Keratinocyte (primary cell): ENCODE measurements around the gene DCTD. TPM values are rescaled to one million over a fixed set of nuclear protein-coding genes. Genes with fewer than 3 reads are reported as not detected.

ENCODE experiments used
- DNase-seq: peaks from one replicate; pipeline ENCODE4 v3.0.0-alpha.2; 2011; ENCODE audit warnings: low read depth, missing footprints, low spot score
- FAIRE-seq: peaks from 2 replicates; lab custom pipeline; 2011; peaks lifted over from hg19 to GRCh38; lab: Jason Lieb, UNC
- H2AFZ ChIP-seq: 2 replicates; pipeline ENCODE4 v1.6.0; 2012; ENCODE audit warnings: low read length, control low read depth, inconsistent platforms; ENCODE audit not compliant: control insufficient read depth
- H3K27ac ChIP-seq: 2 replicates; pipeline ENCODE4 v1.5.1; 2011; ENCODE audit warnings: low read length; ENCODE audit not compliant: control insufficient read depth, insufficient read depth
- H3K27me3 ChIP-seq: 3 replicates; pipeline ENCODE4 v1.6.0; 2011; ENCODE audit warnings: low read length; ENCODE audit not compliant: control insufficient read depth, insufficient read depth; ENCODE audit errors: extremely low read depth
- H3K36me3 ChIP-seq, 2 experiments: 2 replicates in 1 of 2; 3 replicates in 1 of 2; pipeline ENCODE4 v1.5.1; 2011; ENCODE audit warnings: low read length in 2 of 2, mild to moderate bottlenecking in 1 of 2; ENCODE audit not compliant: control insufficient read depth in 2 of 2, insufficient read depth in 2 of 2; ENCODE audit errors: extremely low read depth in 1 of 2
- H3K4me1 ChIP-seq: 3 replicates; pipeline ENCODE4 v1.5.1; 2011; ENCODE audit warnings: low read length; ENCODE audit not compliant: control insufficient read depth, insufficient read depth; ENCODE audit errors: extremely low read depth
- H3K4me2 ChIP-seq: 3 replicates; pipeline ENCODE4 v1.6.0; 2011; ENCODE audit warnings: low read depth, low read length; ENCODE audit not compliant: control insufficient read depth, insufficient read depth; ENCODE audit errors: extremely low read depth
- H3K4me3 ChIP-seq, 3 experiments: fragments of 200-600 bp in 1 of 3; sonication (generic) in 1 of 3; 2 replicates in 2 of 3; 3 replicates in 1 of 3; pipeline ENCODE4 v1.5.1; 2011 to 2016; ENCODE audit warnings: low read length in 3 of 3, mild to moderate bottlenecking in 3 of 3, control low read depth in 2 of 3, inconsistent platforms in 1 of 3, low read depth in 1 of 3, mixed read lengths in 1 of 3, mixed run types in 1 of 3, moderate library complexity in 1 of 3; ENCODE audit not compliant: control insufficient read depth in 2 of 3, insufficient read depth in 2 of 3; ENCODE audit errors: extremely low read depth in 1 of 3
- H3K79me2 ChIP-seq: 2 replicates; pipeline ENCODE4 v1.6.0; 2012; ENCODE audit warnings: low read length; ENCODE audit not compliant: control insufficient read depth, insufficient read depth
- H3K9ac ChIP-seq: 3 replicates; pipeline ENCODE4 v1.6.0; 2011; ENCODE audit warnings: low read length; ENCODE audit not compliant: control insufficient read depth, insufficient read depth; ENCODE audit errors: extremely low read depth
- H3K9me1 ChIP-seq: 3 replicates; pipeline ENCODE4 v1.6.0; 2011; ENCODE audit warnings: low read length; ENCODE audit not compliant: control insufficient read depth, insufficient read depth; ENCODE audit errors: extremely low read depth
- H3K9me3 ChIP-seq: 2 replicates; pipeline ENCODE4 v1.5.1; 2012; ENCODE audit warnings: low read depth, low read length; ENCODE audit not compliant: control insufficient read depth
- H4K20me1 ChIP-seq: 3 replicates; pipeline ENCODE4 v1.6.0; 2011; ENCODE audit warnings: low read length; ENCODE audit not compliant: control insufficient read depth, insufficient read depth; ENCODE audit errors: extremely low read depth
- EZH2 ChIP-seq: IDR thresholded peaks from one replicate; pipeline ENCODE4 v1.6.1; 2012; ENCODE audit warnings: inconsistent platforms, mild to moderate bottlenecking, low read length, moderate library complexity
- dilution Hi-C: fragments of 300-500 bp; cut with MboI; formaldehyde crosslinking; loops from one replicate; pipeline ENCODE4 v1.7.0; 2020; ENCODE audit warnings: low sequenced_read_pairs; ENCODE audit not compliant: extremely low pct_ligation_motif_present
- polyA plus RNA-seq, 5 experiments: library from polyadenylated mRNA; depleted of rRNA in 3 of 5; stranded (reverse) in 3 of 5; stranded (forward) in 1 of 5; unstranded in 1 of 5; fragments of >200 nt; gene quantifications; 1 replicate in 1 of 5; 2 replicates in 3 of 5; 3 replicates in 1 of 5; pipeline versions ENCODE4 v1.2.1 to v1.2.3, GENCODE V29; 2011 to 2012; ENCODE audit warnings: missing spikeins in 2 of 5, low read depth in 1 of 5, low replicate concordance in 1 of 5
- TF ChIP-seq, protein P1 (sequence below), 3 experiments: IDR thresholded peaks in 1 of 3; conservative IDR thresholded peaks in 1 of 3; optimal IDR thresholded peaks in 1 of 3; 2 replicates in 2 of 3; 3 replicates in 1 of 3; pipeline versions ENCODE3 to v1.5.1; 2011; ENCODE audit warnings: low read length in 3 of 3, mild to moderate bottlenecking in 3 of 3, moderate library complexity in 2 of 3, control low read depth in 1 of 3, inconsistent platforms in 1 of 3; ENCODE audit not compliant: insufficient read depth in 2 of 3; ENCODE audit errors: extremely low read depth in 1 of 3

The DCTD gene
- polyA plus RNA-seq, 1 donor (not counting 4 experiments of a cell fraction or from before 2014, with no cell fraction given): 119 TPM

DNA sequence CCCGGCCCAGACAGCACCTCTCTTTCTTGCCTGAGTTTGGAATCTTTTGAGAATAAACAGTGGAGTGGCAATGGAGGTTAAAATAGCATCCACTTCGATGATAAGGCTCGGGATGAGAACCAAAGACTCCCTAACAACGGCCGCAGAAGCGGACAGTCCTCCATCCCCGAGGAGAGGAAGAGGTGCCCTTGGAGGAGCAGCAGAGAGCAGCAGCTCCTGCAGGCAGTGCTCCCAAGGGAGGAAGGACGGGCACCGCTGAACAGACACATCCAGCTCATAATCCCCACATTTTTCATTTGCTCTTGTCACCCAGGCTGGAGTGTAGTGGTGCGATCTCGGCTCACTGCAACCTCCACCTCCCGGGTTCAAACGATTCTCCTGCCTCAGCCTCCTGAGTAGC is 61.3 kb downstream of the DCTD start:
- Histone ChIP-seq H3K9me3 (no peaks in the 10 kb centered on the region), H3K4me1 (no peaks in the 10 kb centered on the region), H3K9me1 (no peaks in the 10 kb centered on the region), H4K20me1 (no peaks in the 10 kb centered on the region), H3K4me3 (no peak overlapping the region), H3K79me2 (no peaks in the 10 kb centered on the region), H3K4me2 (no peak overlapping the region), H2AFZ (no peak overlapping the region), H3K27me3 (no peaks in the 10 kb centered on the region), H3K9ac (no peak overlapping the region), H3K27ac (no peak overlapping the region), H3K36me3 (no peaks in the 10 kb centered on the region)
- dilution Hi-C loops: no loop called here
- no peak for TF ChIP-seq EZH2
- TF ChIP-seq, protein P1, sequence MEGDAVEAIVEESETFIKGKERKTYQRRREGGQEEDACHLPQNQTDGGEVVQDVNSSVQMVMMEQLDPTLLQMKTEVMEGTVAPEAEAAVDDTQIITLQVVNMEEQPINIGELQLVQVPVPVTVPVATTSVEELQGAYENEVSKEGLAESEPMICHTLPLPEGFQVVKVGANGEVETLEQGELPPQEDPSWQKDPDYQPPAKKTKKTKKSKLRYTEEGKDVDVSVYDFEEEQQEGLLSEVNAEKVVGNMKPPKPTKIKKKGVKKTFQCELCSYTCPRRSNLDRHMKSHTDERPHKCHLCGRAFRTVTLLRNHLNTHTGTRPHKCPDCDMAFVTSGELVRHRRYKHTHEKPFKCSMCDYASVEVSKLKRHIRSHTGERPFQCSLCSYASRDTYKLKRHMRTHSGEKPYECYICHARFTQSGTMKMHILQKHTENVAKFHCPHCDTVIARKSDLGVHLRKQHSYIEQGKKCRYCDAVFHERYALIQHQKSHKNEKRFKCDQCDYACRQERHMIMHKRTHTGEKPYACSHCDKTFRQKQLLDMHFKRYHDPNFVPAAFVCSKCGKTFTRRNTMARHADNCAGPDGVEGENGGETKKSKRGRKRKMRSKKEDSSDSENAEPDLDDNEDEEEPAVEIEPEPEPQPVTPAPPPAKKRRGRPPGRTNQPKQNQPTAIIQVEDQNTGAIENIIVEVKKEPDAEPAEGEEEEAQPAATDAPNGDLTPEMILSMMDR (optimal IDR thresholded peaks at IDR 0.05 in 1 of 3, IDR thresholded peaks at IDR 0.05 in 1 of 3, conservative IDR thresholded peaks at IDR 0.05 in 1 of 3; ENCODE audit: extremely low read depth in 1 of 3, insufficient read depth in 2 of 3, low read length in 3 of 3): no peak
- DNase-seq (no peak), FAIRE-seq (no peak)

DNA sequence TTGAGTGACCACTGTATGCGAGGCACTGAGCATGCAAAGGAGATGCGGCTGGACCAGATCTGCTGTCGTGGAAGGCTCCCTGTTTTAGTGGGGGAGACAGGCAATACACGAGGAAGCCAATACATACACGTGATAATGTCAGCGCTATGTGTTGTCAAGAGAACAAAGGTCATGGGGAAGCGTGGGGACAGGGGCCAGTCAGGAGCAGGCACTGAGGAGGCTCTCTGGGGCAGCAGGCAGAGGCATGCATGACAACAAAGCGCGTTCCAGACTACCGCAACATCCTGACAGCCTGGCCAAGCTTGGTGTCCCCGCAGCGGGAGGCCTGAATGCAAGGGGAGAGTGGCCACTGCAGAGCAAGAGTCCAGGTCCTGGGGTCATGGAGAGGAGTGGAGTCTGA is 61.9 kb downstream of the DCTD start:
- H3K27me3 ChIP-seq: no peaks in the 10 kb centered on the region
- no peak overlapping the region for H3K27ac ChIP-seq
- H3K4me1 ChIP-seq: no peaks in the 10 kb centered on the region
- TF ChIP-seq, protein P1 (optimal IDR thresholded peaks at IDR 0.05 in 1 of 3, IDR thresholded peaks at IDR 0.05 in 1 of 3, conservative IDR thresholded peaks at IDR 0.05 in 1 of 3; ENCODE audit: extremely low read depth in 1 of 3, insufficient read depth in 2 of 3, low read length in 3 of 3): no peak
- TF ChIP-seq EZH2: no peak
- dilution Hi-C loops: no loop called here
- H3K36me3 ChIP-seq: no peaks in the 10 kb centered on the region
- H2AFZ ChIP-seq: no peak overlapping the region
- no peaks in the 10 kb centered on the region for H3K79me2 ChIP-seq
- no peaks in the 10 kb centered on the region for H4K20me1 ChIP-seq
- H3K9me3 ChIP-seq: no peaks in the 10 kb centered on the region
- DNase-seq: no peak
- FAIRE-seq: no peak
- no peak overlapping the region for H3K4me2 ChIP-seq
- no peak overlapping the region for H3K4me3 ChIP-seq
- H3K9me1 ChIP-seq: no peaks in the 10 kb centered on the region
- H3K9ac ChIP-seq: no peak overlapping the region
